ENCODE data around the gene CDH24. TPM values are rescaled to one million over a fixed set of nuclear protein-coding genes. Genes with fewer than 3 reads are reported as not detected.

The CDH24 gene
- total and polyA plus RNA-seq, 2 of the 8 experiments (the other 6 are each of a cell fraction or from before 2014, with no cell fraction given) = 18.1 to 27.6 TPM

GRCh38 chr14:23035303-23036144 is 21.8 kb downstream of the CDH24 start:
- Histone ChIP-seq H3K4me1 (replicated peaks in 1 of 4; ENCODE audit: control insufficient read depth in 3 of 4, insufficient read depth in 4 of 4, low read length in 3 of 4) (peaks cover 0 to 3% (median 1%) of the 10 kb centered on the region in 4 experiments; a peak in 2 of 7 replicates), H4K8ac (ENCODE audit: extremely low read depth, insufficient read depth, low read length) (no peak overlapping the region), H3K23me2 (ENCODE audit: low read depth, low read length) (peaks cover 3% of the 10 kb centered on the region), H3K27me3 (replicated peaks in 1 of 4; ENCODE audit: control insufficient read depth in 3 of 4, extremely low read depth in 1 of 4, insufficient read depth in 3 of 4, low read length in 3 of 4) (no peaks in the 10 kb centered on the region), H3K9ac (replicated peaks in 1 of 4; ENCODE audit: extremely low read depth in 1 of 4, low read depth in 3 of 4, low read length in 3 of 4) (peak overlapping the region in 2 of 4 experiments; percentile 96 to 97; a peak in 4 of 7 replicates), H2BK120ac (replicated peaks; ENCODE audit: low read depth, low read length) (no peak overlapping the region), H3K4me3 (ENCODE audit: extremely low read depth in 1 of 4, insufficient read depth in 2 of 4, low read depth in 3 of 4, low read length in 4 of 4) (peak overlapping the region; percentile 79 to 95 (median 88); a peak in 6 of 8 replicates), H3K36me3 (ENCODE audit: control insufficient read depth in 2 of 4, insufficient read depth in 4 of 4, low read length in 3 of 4) (peaks cover 0 to 29% (median 22%) of the 10 kb centered on the region in 4 experiments; a peak in 7 of 8 replicates), H3K9me3 (ENCODE audit: insufficient read depth in 2 of 2, low read depth in 1 of 2, low read length in 1 of 2) (no peaks in the 10 kb centered on the region), H3K14ac (ENCODE audit: insufficient read length) (no peak overlapping the region), H4K91ac (replicated peaks; ENCODE audit: insufficient read length, low read length) (no peak overlapping the region), H2AFZ (ENCODE audit: low read length) (peak overlapping the region; percentile 98), H3K27ac (ENCODE audit: low read depth, low read length) (peak overlapping the region; percentile 98), H3K79me1 (ENCODE audit: low read depth, low read length) (peaks cover 2% of the 10 kb centered on the region; the same call in 1 of the 2 replicates), H3K56ac (replicated peaks; ENCODE audit: insufficient read length, low read depth, low read length) (no peak overlapping the region), H3K79me2 (ENCODE audit: control insufficient read depth in 1 of 2, insufficient read depth in 2 of 2, low read length in 2 of 2) (peaks cover 0 to 19% of the 10 kb centered on the region in 2 experiments; a peak in 3 of 4 replicates), H2BK15ac (ENCODE audit: low read length) (no peak overlapping the region), H2BK20ac (ENCODE audit: low read length) (0 out of 2 replicates have a peak overlapping the region, but pooled peaks have one; percentile 29), H3K23ac (ENCODE audit: insufficient read length) (no peak overlapping the region), H2BK5ac (ENCODE audit: low read depth, low read length) (peak overlapping the region; percentile 100), H3K4ac (replicated peaks; ENCODE audit: insufficient read length, low read depth, low read length) (no peak overlapping the region), H3K18ac (ENCODE audit: extremely low read depth, low read length) (no peak overlapping the region), H4K5ac (ENCODE audit: insufficient read length, low read depth, low read length) (no peak overlapping the region), H2BK12ac (ENCODE audit: low read depth, low read length) (no peak overlapping the region; the same call in 1 of the 2 replicates), H3K4me2 (ENCODE audit: insufficient read depth in 1 of 2, low read depth in 2 of 2, low read length in 2 of 2) (peak overlapping the region; percentile 75 to 78; a peak in 3 of 4 replicates), H2AK5ac (ENCODE audit: low read depth, low read length) (no peak overlapping the region), H4K20me1 (replicated peaks in 1 of 2; ENCODE audit: control insufficient read depth in 1 of 2, insufficient read depth in 2 of 2, low read length in 2 of 2) (peaks cover 0 to 2% of the 10 kb centered on the region in 2 experiments)
- FAIRE-seq (no peak), DNase-seq (ENCODE audit: low read depth in 1 of 2, low spot score in 2 of 2) (no peak)
- ChIA-PET CTCF (ENCODE audit: partially characterized antibody) (interaction anchor here (29.2 kb wide), 1 partner anchor 44 kb away, joined by 785 read pairs; the partner anchor contains the start of gene AJUBA), POLR2A (ENCODE audit: partially characterized antibody) (interaction anchor here (1.5 to 8.3 kb wide), 7 partner anchors 15 to 60 kb away, joined by 8 to 94 read pairs (median 10); partner anchors contain the start of genes ACIN1, C14orf119 and CDH24)
- no peak for TF ChIP-seq PHF8 (conservative IDR thresholded peaks at IDR 0.05; ENCODE audit: low read depth, low read length)
- TF ChIP-seq BRCA1 (IDR thresholded peaks at IDR 0.05; ENCODE audit: low read depth, low read length) = 0 out of 2 replicates have a peak, but pooled peaks have one; percentile 3
- 67% methylated on average over 14 of the region's 14 CpGs; no CpG with 5 or more reads in 1 of the 2 experiments for WGBS, 2 experiments (ENCODE audit: extremely low coverage in 1 of 2, insufficient coverage in 1 of 2, insufficient read length in 1 of 2, insufficient replicate concordance in 2 of 2, low coverage in 1 of 2, low lambda C conversion rate in 2 of 2, missing lambda C conversion rate in 1 of 2)

Measured in H1 (cell line).